KBM-7 (cell line): ENCODE results near the gene GSTA1.
"Not testable (repeated sequence)": the region's sequence is repeated elsewhere in the genome, so short reads cannot be mapped to it uniquely, and the experiment has no call there.

Experiments used
- DNase-seq: peaks from one replicate; pipeline ENCODE4 v3.0.0-alpha.2; 2015
- in situ Hi-C: fragments of 300-500 bp; cut with MboI; formaldehyde crosslinking; loops from 2 replicates; pipeline ENCODE4 v1.14.3; 2020; ENCODE audit warnings: low sequenced_read_pairs, low pct_unique_long_range_greater_than_20kb, mixed read lengths

The GSTA1 gene

DNA sequence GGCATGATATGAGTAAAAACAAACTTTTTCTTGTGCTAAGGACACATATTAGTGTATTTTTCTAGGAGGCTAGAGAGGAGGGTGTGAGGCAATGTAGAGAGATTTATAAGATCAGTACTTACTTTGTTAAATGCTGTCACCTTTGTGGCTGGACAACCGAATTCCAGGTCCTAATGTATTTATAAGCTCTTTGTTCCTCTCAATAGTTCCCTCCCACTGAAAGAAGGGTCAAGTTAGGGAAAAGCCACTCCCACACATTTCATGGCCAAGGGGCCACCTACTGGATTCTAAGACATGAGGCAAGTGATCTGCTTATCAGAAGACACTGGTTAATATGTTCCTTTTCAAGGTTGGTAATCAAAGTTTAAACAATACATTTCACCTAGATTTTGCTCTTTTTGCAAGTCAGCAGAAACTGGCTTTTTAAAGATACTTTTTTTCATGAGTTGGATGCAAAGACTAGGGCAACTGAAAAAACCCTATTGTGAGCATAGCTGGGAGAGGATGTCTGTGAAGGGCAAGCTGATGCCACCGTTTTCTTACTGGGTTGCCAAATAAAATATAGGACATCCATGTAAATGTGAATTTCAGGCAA lies 40.2 kb downstream of the GSTA1 start, which contains the start of gene GSTA2:
GSTA2 (minus strand) TSS at position 154 of the 595 bp plus-strand sequence. CDS start 5,528 bp downstream, outside the sequence.
- DNase-seq, in situ Hi-C loops: not testable (repeated sequence)

DNA sequence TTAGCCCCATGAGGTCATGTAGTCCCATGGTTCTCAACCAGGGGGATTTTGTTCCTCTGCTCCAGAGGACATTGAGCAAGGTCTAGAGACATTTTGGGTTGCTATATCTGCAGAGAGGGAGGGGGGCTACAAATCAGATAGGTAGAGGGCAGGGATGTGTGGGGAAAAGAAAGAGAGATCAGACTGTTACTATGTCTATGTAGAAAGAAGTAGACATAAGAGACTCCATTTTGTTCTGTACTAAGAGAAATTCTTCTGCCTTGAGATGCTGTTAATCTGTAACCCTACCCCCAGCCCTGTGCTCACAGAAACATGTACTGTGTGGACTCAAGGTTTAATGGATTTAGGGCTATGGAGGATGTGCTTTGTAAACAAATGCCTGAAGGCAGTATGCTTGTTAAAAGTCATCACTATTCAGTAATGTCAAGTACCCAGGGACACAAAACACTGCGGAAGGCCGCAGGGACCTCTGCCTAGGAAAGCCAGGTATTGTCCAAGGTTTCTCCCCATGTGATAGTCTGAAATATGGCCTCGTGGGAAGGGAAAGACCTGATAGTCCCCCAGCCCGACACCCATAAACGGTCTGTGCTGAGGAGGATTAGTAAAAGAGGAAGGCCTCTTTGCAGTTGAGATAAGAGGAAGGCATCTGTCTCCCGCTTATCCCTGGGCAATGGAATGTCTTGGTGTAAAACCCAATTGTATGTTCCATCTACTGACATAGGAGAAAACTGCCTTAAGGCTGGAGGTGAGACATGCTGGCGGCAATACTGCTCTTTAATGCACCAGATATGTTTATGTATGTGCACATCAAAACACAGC lies 41.7 kb downstream of the GSTA1 start:
- in situ Hi-C loops, DNase-seq: not testable (repeated sequence)

- in situ Hi-C loops = no loop called here
- no peak for DNase-seq
Measured at GRCh38 chr6:52760105-52760765, 43.4 kb downstream of the GSTA1 start.

GRCh38 chr6:52759085-52759484 lies 44.5 kb downstream of the GSTA1 start:
- DNase-seq = no peak
- in situ Hi-C loops = no loop called here

GRCh38 chr6:52757651-52758338 lies 45.8 kb downstream of the GSTA1 start:
- DNase-seq, in situ Hi-C loops: not testable (repeated sequence)

- DNase-seq = no peak
- in situ Hi-C loops = no loop called here
Measured at GRCh38 chr6:52754443-52754842, 49.2 kb downstream of the GSTA1 start.

DNA sequence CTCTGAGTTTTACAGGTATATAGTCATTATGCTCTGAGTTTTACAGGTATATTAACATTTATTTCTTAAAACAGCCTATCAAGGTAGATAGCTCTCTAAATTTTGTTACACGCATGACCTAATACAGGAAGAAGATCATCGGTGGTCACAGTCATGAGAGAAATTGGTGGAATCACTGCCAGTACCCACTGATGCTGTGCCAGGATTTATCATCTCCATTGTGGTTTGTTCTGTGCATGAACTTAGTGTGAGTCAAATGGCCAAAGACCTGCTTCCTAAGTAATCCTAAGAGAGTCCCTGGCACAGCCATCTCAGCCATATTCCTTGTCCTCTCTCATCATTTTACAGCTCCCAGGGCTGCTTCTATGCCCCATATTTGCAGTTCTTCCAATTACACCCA lies 50.5 kb downstream of the GSTA1 start:
- in situ Hi-C loops, DNase-seq: not testable (repeated sequence)

DNA sequence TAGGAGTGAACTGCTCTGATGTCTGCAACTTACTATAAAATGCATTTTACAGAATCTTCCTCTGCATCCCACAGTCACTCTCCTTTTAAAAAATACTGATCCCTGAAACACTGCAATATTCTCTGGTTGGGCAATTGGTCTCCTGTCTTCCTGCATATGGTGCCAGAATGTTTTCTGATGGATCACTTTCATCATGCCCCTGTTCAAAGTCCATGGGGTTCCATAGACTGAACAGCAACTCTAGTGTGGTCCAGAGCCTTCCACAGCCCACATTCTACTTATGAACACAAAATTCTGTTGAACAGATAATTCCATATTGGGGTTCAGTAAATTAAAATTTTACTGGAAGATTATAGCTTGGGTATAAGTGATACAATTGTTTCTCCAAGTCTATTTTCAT lies 51.3 kb downstream of the GSTA1 start:
- DNase-seq = no peak
- in situ Hi-C loops = no loop called here

GRCh38 chr6:52749556-52750152 lies 54.0 kb downstream of the GSTA1 start:
- in situ Hi-C loops = no loop called here
- no peak for DNase-seq

DNA sequence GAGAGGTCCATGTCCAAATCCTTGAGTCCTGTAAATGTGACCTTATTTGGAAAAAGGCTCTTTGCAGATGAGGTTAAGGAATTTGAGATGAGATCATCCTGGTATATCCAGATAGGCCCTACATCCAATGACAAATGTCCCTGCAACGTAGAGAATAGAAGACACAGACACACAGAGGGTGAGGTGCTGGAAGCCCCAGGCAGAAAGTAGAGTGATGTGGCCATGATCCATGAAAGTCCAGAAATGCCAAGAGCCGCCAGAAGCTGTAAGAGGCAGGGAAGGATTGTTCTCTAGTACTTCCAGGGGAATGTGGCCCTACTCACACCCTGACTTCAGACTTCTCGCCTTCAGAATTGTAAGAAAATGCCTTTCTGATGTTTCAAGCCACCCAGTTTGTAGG lies 56.3 kb downstream of the GSTA1 start:
- in situ Hi-C loops, DNase-seq: not testable (repeated sequence)

GRCh38 chr6:52746213-52746612 lies 57.4 kb downstream of the GSTA1 start:
- in situ Hi-C loops = no loop called here
- DNase-seq = no peak

DNA sequence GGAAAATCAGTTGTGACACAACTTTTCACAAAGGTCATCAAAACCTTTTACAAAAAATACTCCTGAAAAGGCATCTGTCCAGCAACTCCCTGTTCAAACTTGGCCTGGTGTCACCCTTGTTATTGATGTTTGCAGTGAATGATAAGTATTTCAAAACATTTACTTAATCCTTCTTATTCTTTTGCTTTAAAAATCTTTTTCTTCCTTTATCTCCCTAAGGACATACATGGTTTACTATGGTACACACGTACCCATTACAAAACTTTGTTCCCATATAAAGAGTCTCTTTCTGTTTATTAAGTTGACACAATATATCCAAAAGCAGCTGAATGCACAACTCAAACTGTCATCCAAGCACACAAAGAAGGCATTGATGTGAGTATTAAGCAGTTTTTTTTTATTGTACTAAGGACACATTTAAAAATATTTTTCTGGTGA lies 57.8 kb downstream of the GSTA1 start:
- DNase-seq = no peak
- in situ Hi-C loops = no loop called here

DNA sequence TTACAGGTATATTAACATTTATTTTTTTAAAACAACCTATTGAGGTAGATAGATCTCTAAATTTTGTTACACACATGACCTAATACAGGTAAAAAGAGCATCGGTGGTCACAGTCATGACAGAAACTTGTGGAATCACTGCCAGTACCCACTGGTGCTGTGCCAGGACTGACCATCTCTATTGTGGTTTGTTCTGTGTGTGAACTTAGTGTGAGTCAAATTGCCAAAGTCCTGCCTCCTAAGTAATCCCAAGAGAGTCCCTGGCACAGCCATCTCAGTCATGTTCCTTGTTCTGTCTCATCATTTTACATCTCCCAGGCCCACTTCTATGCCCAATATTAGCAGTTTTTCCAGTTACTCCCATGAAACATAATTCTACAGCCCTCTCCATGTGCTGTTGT lies 61.7 kb downstream of the GSTA1 start:
- no peak for DNase-seq
- in situ Hi-C loops = no loop called here
